SK-N-SH treated with all-trans-retinoic acid at 6 μM for 48 hours (cell line): Measurements from ENCODE around the gene LHFPL6.

Experiments
- ATAC-seq: fragments of 200-7000 bp; cut with Tn5 transposase; 3 replicates; pipeline ENCODE4 v1.9.1; 2020; ENCODE audit warnings: mild to moderate bottlenecking, moderate library complexity
- ARNTL ChIP-seq: fragments of 450-650 bp; formaldehyde crosslinking; IDR thresholded peaks from 2 replicates; pipeline ENCODE4 v1.5.0; 2020; ENCODE audit warnings: low read depth, mild to moderate bottlenecking, moderate library complexity, borderline replicate concordance
- BACH2 ChIP-seq: fragments of 250-450 bp; sonication (Bioruptor Pico); IDR thresholded peaks from 2 replicates; pipeline ENCODE4 v1.9.0; 2021; ENCODE audit warnings: mild to moderate bottlenecking, borderline replicate concordance
- CSDC2 ChIP-seq: fragments of 250-450 bp; sonication (Bioruptor Pico); IDR thresholded peaks from 2 replicates; pipeline ENCODE4 v1.5.0; 2020; ENCODE audit warnings: mild to moderate bottlenecking, moderate library complexity
- ESRRG ChIP-seq: fragments of 250-450 bp; sonication (Bioruptor Pico); IDR thresholded peaks from 2 replicates; pipeline ENCODE4 v1.6.1; 2021; ENCODE audit warnings: mild to moderate bottlenecking
- GLIS3 ChIP-seq: fragments of 250-450 bp; sonication (Bioruptor Pico); IDR thresholded peaks from 2 replicates; pipeline ENCODE4 v1.5.0; 2020; ENCODE audit warnings: mild to moderate bottlenecking, moderate library complexity
- ISL1 ChIP-seq: fragments of 250-450 bp; sonication (Bioruptor Pico); IDR thresholded peaks from 2 replicates; pipeline ENCODE4 v2.1.2; 2022; ENCODE audit warnings: mild to moderate bottlenecking, moderate library complexity
- OSR1 ChIP-seq: fragments of 250-450 bp; sonication (Bioruptor Pico); IDR thresholded peaks from 2 replicates; pipeline ENCODE4 v1.8.0; 2022; ENCODE audit warnings: moderate library complexity, mild to moderate bottlenecking, inconsistent platforms
- RARB ChIP-seq: fragments of 250-450 bp; sonication (Bioruptor Pico); IDR thresholded peaks from 2 replicates; pipeline ENCODE4 v1.8.0; 2021; ENCODE audit warnings: mild to moderate bottlenecking, moderate library complexity
- SNAI2 ChIP-seq: fragments of 250-450 bp; sonication (Bioruptor Pico); IDR thresholded peaks from 2 replicates; pipeline ENCODE4 v1.5.0; 2020; ENCODE audit warnings: mild to moderate bottlenecking, moderate library complexity
- TCF4 ChIP-seq: fragments of 250-450 bp; sonication (Bioruptor Pico); IDR thresholded peaks from 2 replicates; pipeline ENCODE4 v1.8.0; 2021; ENCODE audit warnings: mild to moderate bottlenecking, moderate library complexity, borderline replicate concordance
- TOX ChIP-seq: fragments of 250-450 bp; sonication (Bioruptor Pico); IDR thresholded peaks from 2 replicates; pipeline ENCODE4 v1.8.0; 2021; ENCODE audit warnings: mild to moderate bottlenecking, moderate library complexity, borderline replicate concordance
- ZC3H10 ChIP-seq: fragments of 250-450 bp; sonication (Bioruptor Pico); IDR thresholded peaks from 2 replicates; pipeline ENCODE4 v1.5.1; 2021; ENCODE audit warnings: mild to moderate bottlenecking, moderate library complexity
- ZFP3 ChIP-seq: fragments of 250-450 bp; sonication (Bioruptor Pico); IDR thresholded peaks from 2 replicates; pipeline ENCODE4 v1.5.0; 2020; ENCODE audit warnings: mild to moderate bottlenecking, moderate library complexity
- ZFP30 ChIP-seq: fragments of 450-650 bp; formaldehyde crosslinking; IDR thresholded peaks from 2 replicates; pipeline ENCODE4 v1.5.0; 2022; ENCODE audit warnings: mild to moderate bottlenecking, moderate library complexity
- ZNF565 ChIP-seq: fragments of 450-650 bp; formaldehyde crosslinking; conservative IDR thresholded peaks from 2 replicates; pipeline ENCODE4 v1.5.0; 2020; ENCODE audit warnings: low read depth, mild to moderate bottlenecking, moderate library complexity
- ZNF70 ChIP-seq: fragments of 450-650 bp; formaldehyde crosslinking; IDR thresholded peaks from 2 replicates; pipeline ENCODE4 v1.5.0; 2020; ENCODE audit warnings: mild to moderate bottlenecking, moderate library complexity
- ZNF8 ChIP-seq: fragments of 450-650 bp; formaldehyde crosslinking; IDR thresholded peaks from 2 replicates; pipeline ENCODE4 v1.5.0; 2020; ENCODE audit warnings: mild to moderate bottlenecking, moderate library complexity
- TF ChIP-seq, protein P1 (sequence below): fragments of 250-450 bp; sonication (Bioruptor Pico); IDR thresholded peaks from 2 replicates; pipeline ENCODE4 v1.5.0; 2020; ENCODE audit warnings: mild to moderate bottlenecking, moderate library complexity
- TF ChIP-seq, protein P2 (sequence below): fragments of 250-450 bp; sonication (Bioruptor Pico); IDR thresholded peaks from 2 replicates; pipeline ENCODE4 v1.8.0; 2020; ENCODE audit warnings: mild to moderate bottlenecking, moderate library complexity, borderline replicate concordance
- TF ChIP-seq, protein P3 (sequence below): fragments of 250-450 bp; sonication (Bioruptor Pico); IDR thresholded peaks from 2 replicates; pipeline ENCODE4 v1.8.0; 2021; ENCODE audit warnings: low read depth, mild to moderate bottlenecking, moderate library complexity, borderline replicate concordance
- TF ChIP-seq, protein P4 (sequence below): fragments of 250-450 bp; sonication (Bioruptor Pico); IDR thresholded peaks from 2 replicates; pipeline ENCODE4 v1.5.1; 2020; ENCODE audit warnings: low read depth, mild to moderate bottlenecking, moderate library complexity
- TF ChIP-seq, protein P5 (sequence below): fragments of 250-450 bp; sonication (Bioruptor Pico); IDR thresholded peaks from 2 replicates; pipeline ENCODE4 v1.5.1; 2021; ENCODE audit warnings: mild to moderate bottlenecking, moderate library complexity

The LHFPL6 gene

DNA sequence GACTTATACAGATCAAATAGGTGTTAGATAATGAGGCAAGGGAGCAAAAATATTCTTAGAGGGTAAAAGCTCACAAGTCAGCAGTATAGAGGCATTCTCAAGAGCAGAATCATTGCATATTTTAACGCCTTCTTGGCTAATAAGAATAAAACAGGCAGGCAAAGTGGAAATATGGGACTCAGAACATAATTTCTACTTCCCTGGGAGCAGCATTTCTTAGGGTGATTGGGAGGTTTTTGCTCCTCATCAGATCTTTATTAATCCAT, 39.6 kb downstream of the LHFPL6 start:
- TF ChIP-seq BACH2 (CRISPR knock-in tag) (no peak), ISL1 (no peak), TCF4 (CRISPR knock-in tag) (no peak), ZNF70 (no peak), OSR1 (CRISPR knock-in tag) (no peak), GLIS3 (no peak), CSDC2 (no peak)
- TF ChIP-seq, protein P1, sequence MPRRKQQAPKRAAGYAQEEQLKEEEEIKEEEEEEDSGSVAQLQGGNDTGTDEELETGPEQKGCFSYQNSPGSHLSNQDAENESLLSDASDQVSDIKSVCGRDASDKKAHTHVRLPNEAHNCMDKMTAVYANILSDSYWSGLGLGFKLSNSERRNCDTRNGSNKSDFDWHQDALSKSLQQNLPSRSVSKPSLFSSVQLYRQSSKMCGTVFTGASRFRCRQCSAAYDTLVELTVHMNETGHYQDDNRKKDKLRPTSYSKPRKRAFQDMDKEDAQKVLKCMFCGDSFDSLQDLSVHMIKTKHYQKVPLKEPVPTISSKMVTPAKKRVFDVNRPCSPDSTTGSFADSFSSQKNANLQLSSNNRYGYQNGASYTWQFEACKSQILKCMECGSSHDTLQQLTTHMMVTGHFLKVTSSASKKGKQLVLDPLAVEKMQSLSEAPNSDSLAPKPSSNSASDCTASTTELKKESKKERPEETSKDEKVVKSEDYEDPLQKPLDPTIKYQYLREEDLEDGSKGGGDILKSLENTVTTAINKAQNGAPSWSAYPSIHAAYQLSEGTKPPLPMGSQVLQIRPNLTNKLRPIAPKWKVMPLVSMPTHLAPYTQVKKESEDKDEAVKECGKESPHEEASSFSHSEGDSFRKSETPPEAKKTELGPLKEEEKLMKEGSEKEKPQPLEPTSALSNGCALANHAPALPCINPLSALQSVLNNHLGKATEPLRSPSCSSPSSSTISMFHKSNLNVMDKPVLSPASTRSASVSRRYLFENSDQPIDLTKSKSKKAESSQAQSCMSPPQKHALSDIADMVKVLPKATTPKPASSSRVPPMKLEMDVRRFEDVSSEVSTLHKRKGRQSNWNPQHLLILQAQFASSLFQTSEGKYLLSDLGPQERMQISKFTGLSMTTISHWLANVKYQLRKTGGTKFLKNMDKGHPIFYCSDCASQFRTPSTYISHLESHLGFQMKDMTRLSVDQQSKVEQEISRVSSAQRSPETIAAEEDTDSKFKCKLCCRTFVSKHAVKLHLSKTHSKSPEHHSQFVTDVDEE (CRISPR knock-in tag): no peak
- TF ChIP-seq, protein P2, sequence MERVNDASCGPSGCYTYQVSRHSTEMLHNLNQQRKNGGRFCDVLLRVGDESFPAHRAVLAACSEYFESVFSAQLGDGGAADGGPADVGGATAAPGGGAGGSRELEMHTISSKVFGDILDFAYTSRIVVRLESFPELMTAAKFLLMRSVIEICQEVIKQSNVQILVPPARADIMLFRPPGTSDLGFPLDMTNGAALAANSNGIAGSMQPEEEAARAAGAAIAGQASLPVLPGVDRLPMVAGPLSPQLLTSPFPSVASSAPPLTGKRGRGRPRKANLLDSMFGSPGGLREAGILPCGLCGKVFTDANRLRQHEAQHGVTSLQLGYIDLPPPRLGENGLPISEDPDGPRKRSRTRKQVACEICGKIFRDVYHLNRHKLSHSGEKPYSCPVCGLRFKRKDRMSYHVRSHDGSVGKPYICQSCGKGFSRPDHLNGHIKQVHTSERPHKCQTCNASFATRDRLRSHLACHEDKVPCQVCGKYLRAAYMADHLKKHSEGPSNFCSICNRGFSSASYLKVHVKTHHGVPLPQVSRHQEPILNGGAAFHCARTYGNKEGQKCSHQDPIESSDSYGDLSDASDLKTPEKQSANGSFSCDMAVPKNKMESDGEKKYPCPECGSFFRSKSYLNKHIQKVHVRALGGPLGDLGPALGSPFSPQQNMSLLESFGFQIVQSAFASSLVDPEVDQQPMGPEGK: no peak
- TF ChIP-seq, protein P3, sequence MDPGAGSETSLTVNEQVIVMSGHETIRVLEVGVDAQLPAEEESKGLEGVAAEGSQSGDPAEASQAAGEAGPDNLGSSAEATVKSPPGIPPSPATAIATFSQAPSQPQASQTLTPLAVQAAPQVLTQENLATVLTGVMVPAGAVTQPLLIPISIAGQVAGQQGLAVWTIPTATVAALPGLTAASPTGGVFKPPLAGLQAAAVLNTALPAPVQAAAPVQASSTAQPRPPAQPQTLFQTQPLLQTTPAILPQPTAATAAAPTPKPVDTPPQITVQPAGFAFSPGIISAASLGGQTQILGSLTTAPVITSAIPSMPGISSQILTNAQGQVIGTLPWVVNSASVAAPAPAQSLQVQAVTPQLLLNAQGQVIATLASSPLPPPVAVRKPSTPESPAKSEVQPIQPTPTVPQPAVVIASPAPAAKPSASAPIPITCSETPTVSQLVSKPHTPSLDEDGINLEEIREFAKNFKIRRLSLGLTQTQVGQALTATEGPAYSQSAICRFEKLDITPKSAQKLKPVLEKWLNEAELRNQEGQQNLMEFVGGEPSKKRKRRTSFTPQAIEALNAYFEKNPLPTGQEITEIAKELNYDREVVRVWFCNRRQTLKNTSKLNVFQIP (CRISPR knock-in tag): no peak
- ATAC-seq: no peak

DNA sequence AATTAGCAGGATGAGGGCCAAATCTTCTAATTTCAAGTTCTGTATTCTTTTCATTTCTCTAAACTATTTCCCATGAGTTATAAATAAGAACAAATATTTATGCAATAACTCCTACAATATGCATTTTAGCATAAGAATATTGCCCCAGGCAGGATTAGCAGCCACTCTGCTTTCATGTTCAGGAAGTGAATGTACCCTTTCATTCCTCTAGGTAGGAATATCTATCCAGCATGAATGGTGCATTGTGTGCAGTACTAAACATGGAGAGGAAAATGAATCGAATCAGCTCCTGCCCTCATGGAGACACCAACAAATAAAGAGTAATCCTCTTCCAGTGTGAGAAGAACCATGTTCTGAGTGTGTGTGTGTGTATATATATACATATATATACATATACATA, 41.0 kb downstream of the LHFPL6 start:
- no peak for ATAC-seq
- TF ChIP-seq ZFP3 (CRISPR knock-in tag) (no peak), ZNF70 (no peak), ZNF565 (no peak), SNAI2 (CRISPR knock-in tag) (no peak), ZNF8 (no peak), ZFP30 (CRISPR knock-in tag) (no peak), TOX (CRISPR knock-in tag) (no peak)
- TF ChIP-seq, protein P4, sequence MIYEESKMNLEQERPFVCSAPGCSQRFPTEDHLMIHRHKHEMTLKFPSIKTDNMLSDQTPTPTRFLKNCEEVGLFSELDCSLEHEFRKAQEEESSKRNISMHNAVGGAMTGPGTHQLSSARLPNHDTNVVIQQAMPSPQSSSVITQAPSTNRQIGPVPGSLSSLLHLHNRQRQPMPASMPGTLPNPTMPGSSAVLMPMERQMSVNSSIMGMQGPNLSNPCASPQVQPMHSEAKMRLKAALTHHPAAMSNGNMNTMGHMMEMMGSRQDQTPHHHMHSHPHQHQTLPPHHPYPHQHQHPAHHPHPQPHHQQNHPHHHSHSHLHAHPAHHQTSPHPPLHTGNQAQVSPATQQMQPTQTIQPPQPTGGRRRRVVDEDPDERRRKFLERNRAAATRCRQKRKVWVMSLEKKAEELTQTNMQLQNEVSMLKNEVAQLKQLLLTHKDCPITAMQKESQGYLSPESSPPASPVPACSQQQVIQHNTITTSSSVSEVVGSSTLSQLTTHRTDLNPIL (CRISPR knock-in tag): no peak
- TF ChIP-seq, protein P5, sequence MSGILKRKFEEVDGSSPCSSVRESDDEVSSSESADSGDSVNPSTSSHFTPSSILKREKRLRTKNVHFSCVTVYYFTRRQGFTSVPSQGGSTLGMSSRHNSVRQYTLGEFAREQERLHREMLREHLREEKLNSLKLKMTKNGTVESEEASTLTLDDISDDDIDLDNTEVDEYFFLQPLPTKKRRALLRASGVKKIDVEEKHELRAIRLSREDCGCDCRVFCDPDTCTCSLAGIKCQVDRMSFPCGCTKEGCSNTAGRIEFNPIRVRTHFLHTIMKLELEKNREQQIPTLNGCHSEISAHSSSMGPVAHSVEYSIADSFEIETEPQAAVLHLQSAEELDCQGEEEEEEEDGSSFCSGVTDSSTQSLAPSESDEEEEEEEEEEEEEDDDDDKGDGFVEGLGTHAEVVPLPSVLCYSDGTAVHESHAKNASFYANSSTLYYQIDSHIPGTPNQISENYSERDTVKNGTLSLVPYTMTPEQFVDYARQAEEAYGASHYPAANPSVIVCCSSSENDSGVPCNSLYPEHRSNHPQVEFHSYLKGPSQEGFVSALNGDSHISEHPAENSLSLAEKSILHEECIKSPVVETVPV (CRISPR knock-in tag): no peak

DNA sequence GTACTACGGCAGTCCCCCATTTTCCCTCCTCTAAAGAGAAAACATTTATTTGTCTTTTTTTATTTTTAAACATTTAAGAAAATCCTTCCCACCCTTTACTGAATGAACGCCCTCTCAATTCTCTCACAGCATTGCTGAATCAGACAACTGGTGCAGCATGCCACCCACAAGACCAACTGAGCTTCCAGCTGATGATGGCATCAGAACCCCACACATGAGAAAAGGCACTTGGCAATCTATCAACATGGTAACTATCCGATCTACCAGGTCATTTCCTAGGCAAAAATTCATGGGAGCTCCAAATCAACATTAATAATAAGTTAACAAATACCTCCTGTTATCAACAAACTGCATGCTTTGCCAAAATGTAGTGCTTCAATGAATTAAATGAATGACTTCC, 43.1 kb downstream of the LHFPL6 start:
- no peak for TF ChIP-seq SNAI2 (CRISPR knock-in tag)
- TF ChIP-seq ZC3H10 (CRISPR knock-in tag): no peak
- TF ChIP-seq, protein P3 (CRISPR knock-in tag): no peak
- no peak for TF ChIP-seq BACH2 (CRISPR knock-in tag)
- no peak for TF ChIP-seq ZFP3 (CRISPR knock-in tag)
- TF ChIP-seq TOX (CRISPR knock-in tag): no peak
- TF ChIP-seq, protein P4 (CRISPR knock-in tag): no peak
- TF ChIP-seq TCF4 (CRISPR knock-in tag): no peak
- no peak for TF ChIP-seq OSR1 (CRISPR knock-in tag)
- no peak for TF ChIP-seq ZNF8
- no peak for TF ChIP-seq RARB
- TF ChIP-seq ARNTL (CRISPR knock-in tag): no peak
- no peak for TF ChIP-seq ZNF70
- TF ChIP-seq, protein P2: no peak
- TF ChIP-seq ESRRG (CRISPR knock-in tag): no peak
- no peak for TF ChIP-seq CSDC2
- no peak for TF ChIP-seq ISL1
- TF ChIP-seq, protein P5 (CRISPR knock-in tag): no peak
- TF ChIP-seq ZNF565: no peak
- ATAC-seq: no peak
